Measurements from ENCODE around the gene TFIP11. TPM values are rescaled to one million over a fixed set of nuclear protein-coding genes. Genes with fewer than 3 reads are reported as not detected.

TFIP11 gene
- total RNA-seq, 2 donors from 2014 or later: 21.3 to 24.2 TPM

DNA sequence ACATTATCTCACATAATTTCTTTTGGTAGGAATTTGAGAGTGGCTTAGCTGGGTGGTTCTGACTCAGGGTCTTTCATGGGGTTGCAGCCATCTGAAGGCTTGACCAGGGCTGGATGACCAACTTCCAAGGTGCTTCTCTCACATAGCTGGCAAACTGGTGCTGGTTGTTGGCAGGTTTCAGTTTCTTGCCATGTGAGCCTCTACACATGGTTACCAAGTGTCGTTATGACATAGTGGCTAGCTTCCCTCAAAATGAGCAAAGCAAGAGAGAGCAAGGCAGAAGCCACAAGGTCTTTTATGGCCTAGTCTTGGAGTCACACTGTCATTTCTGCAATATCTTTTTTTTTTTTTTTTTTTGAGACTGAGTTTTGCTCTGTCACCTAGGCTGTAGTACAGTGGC is 4.2 kb upstream of the TFIP11 start:
- DNase-seq (ENCODE audit: low spot score): no peak
- intact Hi-C loops (cut with DNase I): loop anchor here in 1 of 2 donors (10.0 kb wide), 1 partner anchor 68 kb away; no protein-coding TSS in a partner anchor

DNA sequence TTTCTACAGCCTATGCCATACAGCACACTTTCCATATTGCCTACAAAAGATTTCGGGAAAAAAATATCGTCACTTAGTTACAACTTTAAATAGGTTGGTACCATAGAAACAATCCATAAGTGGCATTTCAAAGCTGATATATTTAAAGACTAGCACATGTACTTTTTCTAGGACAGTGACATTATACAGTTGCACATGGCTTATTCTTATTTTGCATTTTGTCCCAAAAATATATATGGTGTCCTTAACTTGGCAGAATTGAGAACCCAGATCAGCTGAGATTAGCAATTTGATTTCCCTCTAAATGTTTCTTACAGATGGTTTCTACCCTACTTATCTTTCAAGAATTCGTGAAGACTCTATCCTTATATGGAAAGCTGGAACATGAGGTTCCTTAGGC is 3.7 kb upstream of the TFIP11 start:
- intact Hi-C loops (cut with DNase I): loop anchor here in 1 of 2 donors (10.0 kb wide), 1 partner anchor 69 kb away; no protein-coding TSS in a partner anchor
- DNase-seq (ENCODE audit: low spot score): no peak

DNA sequence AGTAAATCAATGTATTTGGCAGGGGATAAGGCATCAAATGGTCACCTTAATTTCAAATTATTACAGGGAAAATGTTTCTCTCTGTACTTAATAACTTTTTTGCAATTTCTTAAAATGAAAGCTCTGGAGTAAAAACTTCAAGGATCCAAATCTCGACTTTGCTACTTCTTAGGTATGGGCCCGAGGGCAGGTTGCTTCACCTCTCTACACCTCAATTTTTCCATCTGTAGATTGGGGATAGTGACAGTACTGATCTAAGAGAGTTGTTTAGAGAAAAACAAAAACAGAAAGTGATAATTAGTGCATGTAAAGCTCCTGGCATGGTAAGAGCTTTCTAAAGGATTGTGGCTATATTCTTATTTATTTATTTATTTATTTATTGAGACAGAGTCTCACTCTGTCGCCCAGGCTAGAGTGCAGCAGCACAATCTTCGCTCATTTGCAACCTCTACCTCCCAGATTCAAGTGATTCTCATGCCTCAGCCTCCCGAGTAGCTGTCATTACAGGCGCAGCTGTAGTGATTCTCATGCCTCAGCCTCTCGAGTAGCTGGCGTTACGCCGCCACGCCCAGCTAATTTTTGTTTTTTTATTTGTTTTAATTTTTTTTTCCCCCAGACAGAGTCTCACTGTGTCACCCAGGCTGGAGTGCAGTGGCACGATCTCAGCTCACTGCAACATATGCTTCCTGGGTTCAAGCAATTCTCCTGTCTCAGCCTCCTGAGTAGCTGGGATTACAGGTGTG is 2.3 kb upstream of the TFIP11 start:
- intact Hi-C loops (cut with DNase I): loop anchor here in 1 of 2 donors (10.0 kb wide), 1 partner anchor 70 kb away; no protein-coding TSS in a partner anchor
- DNase-seq (ENCODE audit: low spot score): no peak

DNA sequence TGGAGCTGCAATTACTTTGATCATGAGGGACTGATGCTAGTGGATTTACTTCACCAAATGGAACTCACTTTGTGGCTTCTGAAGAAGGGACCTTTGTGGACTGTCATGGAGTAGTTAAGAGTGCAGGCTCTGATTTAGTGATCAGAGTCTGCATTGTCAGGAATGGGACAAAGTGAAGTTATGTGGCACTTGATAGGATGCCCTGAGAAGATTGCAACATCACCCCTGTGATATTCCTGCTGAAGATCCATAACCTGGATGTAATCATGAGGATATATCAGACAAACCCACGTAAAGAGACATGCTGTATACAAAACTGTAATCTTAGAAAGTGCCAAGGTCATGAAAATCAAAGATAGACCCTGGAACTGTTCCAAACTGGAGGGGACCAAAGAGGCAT is 1.6 kb upstream of the TFIP11 start:
- DNase-seq (ENCODE audit: low spot score): no peak
- intact Hi-C loops (cut with DNase I): loop anchor here in 1 of 2 donors (10.0 kb wide), 1 partner anchor 71 kb away; no protein-coding TSS in a partner anchor

DNA sequence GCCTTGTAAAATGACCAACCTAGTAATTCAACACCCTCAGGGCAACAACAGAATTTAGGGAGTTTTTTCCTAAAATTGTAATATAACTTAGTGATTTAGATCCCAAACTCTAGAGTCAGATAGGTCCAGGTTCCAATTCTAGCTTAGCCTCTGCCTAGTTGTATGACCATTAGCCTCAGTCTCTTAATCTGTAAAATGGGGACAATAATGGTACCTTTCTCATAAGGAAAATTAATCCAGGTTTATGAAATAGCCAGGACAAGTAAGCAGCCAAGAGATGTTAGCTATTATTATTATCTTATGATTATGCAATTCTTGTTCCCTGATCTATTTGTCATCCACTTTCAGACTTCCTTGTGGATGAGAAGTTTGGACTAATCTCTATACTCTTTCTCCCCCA is 4.1 kb downstream of the TFIP11 start:
- no peak for DNase-seq (ENCODE audit: low spot score)
- intact Hi-C loops (cut with DNase I): no loop called here

DNA sequence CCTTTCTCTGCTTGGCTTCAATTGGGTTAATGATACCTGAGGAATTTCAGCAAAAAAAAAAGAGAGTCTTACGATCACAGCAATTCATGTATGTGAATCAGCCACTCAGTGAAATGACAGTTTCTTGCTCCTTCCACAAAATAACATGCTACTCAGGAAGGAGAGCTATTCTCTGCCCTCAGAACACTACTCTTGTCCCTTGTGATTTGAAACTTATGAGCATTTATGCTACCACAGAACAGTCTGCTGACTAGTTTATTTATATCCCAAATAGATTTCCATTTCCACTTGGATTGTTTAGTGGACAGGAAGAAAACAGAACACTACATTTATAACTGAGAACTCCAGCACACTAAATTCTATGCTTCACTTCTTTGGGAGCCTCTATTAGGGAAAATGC is 8.5 kb downstream of the TFIP11 start:
- intact Hi-C loops (cut with DNase I): no loop called here
- DNase-seq (ENCODE audit: low spot score): no peak

DNA sequence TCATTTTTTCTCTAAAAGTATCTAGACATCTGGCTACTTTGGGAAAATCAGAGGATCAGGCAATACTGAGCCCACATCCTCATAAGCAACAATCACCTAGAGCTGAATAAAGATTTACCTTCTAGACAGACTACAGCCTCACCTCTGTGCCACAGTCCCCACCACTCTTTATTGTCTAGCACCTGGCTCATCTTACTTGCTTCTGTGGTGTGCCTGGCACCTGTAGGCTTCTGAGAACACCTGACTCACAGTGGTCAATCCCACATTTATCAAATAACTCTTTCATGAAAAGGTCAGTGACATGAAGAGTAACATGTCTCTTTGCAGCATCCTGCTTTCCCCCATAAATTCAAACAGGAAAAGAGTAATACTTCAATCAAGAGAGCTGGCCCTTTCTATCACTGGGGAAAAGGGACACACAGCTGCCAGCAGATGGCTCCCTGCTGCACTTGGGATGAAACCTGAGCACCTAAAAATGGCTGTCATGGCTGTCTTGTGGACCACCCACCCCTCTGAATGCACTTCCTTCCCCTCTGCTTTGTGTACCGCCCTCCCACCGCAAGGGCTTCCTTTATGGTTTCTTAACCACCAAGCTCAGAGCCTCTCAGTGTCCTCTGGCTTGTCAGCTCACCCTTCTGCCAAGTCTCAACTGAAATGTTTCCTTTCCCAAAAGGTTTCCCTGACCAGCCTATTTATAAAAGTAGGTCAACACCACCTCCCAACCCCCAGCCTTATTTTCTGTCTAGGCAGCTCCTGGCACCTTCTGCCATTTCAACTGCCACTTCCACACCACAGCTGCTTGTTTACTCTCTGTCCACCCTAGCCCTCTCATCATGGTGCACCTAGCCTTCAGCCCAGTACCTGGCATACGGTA is 9.3 kb downstream of the TFIP11 start:
- no peak for DNase-seq (ENCODE audit: low spot score)
- intact Hi-C loops (cut with DNase I): no loop called here

DNA sequence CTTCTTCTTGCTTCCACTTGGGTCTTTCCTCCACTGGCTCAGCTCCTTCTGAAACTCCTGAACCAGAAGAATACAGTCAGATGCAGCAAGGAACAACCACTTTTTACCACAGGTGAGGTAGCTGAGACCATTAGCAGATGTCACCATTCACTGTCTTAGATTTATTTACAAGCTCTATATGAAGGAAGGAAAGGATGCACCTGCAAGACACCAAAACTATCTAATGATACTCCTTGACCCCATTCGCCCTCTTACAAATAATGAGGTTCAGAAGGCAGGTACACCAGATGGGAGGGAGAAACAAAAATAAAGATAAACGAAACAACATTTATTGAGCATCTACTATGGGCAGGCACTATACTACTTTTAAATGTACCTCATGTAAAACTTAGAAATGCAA is 10.3 kb downstream of the TFIP11 start:
- DNase-seq (ENCODE audit: low spot score): no peak
- intact Hi-C loops (cut with DNase I): no loop called here

DNA sequence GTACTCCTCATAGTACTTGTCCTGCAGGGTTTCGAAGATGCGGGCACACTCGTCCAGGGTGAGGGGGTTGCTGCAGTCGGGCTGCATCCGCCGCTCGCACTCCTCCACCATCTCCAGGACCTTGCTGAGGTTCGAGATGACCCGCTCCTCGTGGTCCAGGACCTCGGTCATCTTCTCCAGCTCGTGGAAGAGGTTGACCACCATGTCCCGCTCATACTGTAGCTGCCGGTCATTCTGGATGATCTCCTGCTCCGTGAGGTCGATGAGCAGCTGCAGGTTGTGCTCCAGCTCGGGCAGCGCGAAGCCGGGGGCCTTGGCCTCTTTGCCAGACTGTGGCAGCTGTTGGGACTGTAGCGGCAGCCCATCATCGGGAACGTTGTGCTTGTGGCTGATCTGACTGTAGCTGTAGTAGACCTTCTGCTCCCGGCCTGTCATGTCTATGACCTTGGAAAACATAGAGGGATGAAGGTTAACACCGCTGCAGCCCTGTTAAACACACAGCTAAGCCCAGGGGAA is 13.0 kb downstream of the TFIP11 start:
- no peak for DNase-seq (ENCODE audit: low spot score)
- intact Hi-C loops (cut with DNase I): no loop called here

DNA sequence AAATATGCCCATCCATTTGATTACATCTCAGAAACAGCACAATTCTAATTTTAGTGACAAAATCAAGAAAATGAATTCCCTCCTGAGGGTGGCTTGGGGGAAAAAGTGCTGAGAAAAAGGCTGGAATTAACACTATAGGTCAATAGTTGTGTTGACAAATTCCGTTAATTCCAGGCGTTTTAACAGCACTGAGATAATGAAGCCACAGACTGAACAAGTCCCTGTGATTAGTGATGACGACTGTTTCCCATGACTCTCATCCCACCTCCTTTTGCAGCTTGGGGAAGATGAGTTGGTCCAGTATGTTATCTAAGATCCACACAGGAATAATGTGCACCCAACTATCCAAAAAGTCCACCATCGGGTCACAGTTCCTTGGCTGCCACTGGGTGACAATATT is 15.8 kb downstream of the TFIP11 start:
- no peak for DNase-seq (ENCODE audit: low spot score)
- intact Hi-C loops (cut with DNase I): no loop called here

DNA sequence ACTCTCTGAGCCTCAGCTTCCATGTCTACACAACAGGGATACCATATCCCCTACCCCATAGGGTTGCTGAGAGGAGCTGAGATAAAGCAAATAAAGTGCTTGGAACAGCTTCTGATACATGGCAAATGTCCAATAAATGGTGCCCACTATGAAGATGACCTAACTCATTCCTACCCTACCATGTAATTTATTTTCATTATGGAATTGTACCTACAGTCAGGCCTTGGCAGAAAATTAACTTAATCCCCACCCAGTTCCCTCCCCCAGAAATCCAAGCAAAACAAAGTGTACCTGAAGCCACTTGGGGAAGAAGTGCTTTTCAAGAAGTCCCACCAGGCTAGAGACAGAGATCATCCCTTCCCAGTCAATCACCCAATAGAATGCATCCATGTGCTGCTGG is 17.8 kb downstream of the TFIP11 start:
- DNase-seq (ENCODE audit: low spot score): no peak
- intact Hi-C loops (cut with DNase I): no loop called here

DNA sequence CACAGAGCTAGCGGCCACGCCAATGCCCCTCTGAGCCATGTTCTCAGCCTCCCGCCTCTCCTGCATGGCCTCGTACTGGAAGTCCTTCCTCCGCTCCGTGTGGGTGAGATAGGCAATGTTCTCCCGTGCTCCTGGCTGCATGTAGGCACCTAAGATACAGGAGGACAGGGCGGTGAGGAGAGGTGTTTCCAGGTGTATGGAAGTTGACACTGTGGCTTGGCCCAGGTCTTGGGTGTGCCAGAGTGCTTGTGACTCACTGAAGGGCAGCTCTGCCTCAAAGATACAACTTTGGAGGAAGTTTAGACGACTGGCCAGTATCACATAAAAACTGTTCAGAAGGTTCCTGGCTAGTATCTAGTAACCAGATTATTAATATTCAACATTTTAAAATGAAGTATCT is 20.1 kb downstream of the TFIP11 start:
- intact Hi-C loops (cut with DNase I): no loop called here
- no peak for DNase-seq (ENCODE audit: low spot score)

DNA sequence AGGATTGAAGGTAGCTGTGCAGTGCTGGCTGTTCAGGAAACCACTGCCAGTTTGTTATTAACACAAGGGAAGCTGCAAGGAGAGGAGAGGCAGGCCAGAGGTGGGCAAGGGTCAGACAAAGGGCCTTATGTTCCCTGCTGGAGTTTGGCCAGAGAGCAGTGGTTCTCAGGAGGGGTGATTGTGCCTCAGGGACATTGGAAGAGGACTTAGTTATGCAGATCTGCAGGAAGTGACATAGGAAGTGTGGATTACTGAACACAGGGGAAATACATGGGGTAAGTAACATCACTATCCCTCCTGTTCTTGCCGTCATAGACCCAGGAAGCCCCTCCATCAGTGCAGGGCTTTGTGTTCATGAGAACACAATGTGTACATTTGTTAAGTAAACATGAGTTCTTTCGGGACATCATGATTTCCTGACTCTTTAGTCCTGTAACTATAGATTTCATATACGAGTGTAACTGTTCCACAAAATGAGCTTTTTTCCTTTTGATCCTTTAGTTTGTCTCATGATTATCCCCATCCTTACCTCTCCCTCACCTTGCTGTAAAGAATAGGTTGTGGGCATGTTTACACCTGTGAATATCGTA is 22.7 kb downstream of the TFIP11 start:
- DNase-seq (ENCODE audit: low spot score): no peak
- intact Hi-C loops (cut with DNase I): no loop called here

DNA sequence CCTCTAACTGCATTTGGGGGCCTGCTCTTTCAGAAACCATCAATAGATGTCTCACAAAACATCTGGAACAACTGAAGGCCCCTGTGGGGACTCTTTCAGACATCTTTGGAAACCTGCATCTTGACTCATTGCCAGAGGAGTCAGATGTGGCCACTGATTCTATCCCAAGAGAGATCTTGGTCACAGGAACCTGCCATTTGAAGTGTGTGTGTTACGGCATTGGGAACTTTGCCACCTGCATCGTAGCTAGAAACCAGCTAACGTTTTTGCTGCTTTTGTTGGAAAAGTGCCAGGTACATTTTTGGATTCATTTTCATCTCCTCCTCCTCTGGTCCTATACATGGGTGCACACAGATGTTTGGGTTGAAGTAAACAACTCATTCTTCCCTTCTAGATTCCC is 24.3 kb downstream of the TFIP11 start:
- intact Hi-C loops (cut with DNase I): no loop called here
- DNase-seq (ENCODE audit: low spot score): no peak

DNA sequence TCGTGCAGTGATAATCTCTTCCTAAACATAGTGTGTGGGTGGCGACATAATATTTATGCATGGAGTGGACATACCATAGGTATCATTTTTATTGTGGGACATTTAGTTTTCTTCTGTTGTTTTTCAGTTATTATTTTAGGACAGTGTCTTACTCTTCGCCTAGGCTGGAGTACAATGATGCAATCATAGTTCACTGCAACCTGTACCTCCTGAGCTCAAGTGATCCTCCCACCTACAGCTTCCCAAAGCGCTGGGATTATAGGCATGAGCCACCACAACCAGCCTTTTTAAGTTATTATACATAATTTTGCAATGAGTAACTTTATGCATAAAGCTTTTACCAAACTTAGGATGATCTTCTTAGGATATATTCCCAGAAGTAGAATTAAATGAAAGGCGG is 25.9 kb downstream of the TFIP11 start:
- no peak for DNase-seq (ENCODE audit: low spot score)
- intact Hi-C loops (cut with DNase I): no loop called here

DNA sequence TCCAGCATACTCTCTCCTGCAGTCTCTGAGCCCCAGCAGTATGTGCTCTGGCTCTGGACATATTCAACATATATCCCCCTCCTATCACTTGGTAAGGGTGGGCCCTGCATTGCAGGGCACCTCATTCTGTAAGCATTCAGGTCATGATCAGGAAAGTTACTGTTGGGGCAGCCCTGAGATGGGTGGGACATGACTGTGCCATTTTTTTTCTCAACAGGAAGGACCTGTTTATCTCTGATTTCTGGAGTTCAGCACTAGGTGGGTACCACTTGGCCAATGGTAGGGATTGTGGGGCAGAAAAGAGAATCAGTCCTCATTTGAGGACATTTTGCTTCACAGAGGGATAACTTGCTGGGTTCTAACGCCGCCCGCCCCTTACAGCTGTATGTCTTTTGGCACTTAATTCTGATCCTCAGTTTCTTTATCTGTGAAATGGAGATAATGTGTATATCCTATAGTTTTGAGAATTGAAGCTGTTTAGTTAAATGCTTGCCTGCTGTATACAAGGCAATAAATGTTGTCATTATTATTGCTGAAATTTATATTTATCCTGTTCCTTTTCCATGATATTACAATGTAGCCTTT is 26.4 kb downstream of the TFIP11 start:
- no peak for DNase-seq (ENCODE audit: low spot score)
- intact Hi-C loops (cut with DNase I): no loop called here

DNA sequence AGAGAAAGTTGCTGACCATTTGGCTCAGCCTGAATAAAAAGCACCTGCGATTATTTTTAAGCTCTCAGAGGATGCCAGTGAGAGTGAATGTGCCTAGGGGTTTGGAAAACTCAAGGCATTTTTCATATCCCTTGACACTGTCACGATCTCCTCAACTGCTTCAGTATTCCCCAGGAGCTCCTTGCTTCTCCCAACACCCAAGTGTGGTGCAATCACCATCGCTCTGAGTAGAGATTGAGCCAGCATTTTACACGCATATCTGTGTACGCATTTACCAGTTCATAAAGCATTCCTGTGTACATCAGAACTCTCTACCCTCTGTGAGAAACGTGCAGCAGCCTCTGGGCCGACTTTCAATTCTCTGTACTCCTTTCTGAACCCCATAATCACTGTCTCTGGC is 27.3 kb downstream of the TFIP11 start:
- no peak for DNase-seq (ENCODE audit: low spot score)
- intact Hi-C loops (cut with DNase I): no loop called here

DNA sequence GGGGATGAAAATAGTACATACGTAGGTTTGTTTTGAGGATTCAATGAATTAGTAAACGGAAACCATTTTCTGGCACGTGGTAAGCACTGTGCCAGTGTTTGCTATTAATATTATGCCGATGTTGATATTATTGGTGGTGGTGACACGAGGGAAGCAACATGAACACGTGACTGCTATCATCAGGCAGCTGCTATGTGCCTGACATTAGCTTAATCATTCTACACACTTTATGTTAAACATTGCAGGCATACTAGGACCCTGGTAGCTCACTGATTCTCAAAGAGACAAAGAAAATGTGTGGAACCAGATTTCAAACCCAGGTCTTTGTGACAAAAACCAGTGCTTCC is 27.9 kb downstream of the TFIP11 start:
- intact Hi-C loops (cut with DNase I): no loop called here
- DNase-seq (ENCODE audit: low spot score): no peak

DNA sequence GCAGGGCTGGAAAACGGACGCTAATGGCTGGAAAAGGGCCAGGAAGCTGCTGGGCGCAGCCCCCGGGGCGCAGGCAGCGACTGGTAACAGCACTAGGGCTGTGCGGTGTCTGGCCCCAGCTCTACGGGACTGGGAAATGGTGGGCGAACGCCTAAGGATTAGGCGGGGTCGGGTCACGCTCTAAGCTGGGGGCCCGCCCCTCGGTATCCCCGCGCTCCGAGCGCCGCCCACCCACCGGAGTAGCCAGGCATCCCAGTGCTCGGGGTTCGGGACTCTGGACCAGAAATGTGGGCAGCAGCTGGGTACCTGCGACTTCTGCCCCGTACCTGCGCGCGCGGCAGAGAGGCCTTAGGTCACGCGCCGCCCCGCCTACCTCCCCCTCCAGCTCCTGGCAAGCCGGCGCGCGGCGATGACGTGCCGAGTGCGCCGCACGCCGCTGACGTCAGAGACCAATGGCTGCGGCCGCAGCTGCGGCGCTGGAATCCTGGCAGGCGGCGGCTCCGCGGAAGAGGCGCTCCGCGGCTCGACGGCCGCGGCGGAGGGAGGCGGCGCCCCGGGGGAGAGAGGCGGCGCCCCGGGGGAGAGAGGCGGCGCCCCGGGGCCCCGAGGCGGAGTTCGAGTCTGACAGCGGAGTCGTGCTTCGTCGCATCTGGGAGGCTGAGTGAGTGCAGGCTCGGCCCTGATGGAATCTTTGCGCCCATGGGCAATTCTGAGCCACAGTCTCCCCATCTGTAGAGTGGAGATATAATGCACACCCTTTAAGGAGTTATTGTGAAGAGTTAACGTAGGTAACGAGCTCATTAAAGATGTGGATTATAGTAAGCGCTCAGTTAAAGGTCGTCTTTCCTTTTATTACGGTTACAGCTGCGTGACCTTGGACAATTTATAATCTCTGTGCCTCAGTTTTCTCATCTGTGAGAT is 28.6 kb downstream of the TFIP11 start, which contains the start of the genes HPS4 and SRRD:
Gene HPS4, minus strand, starts transcription at position 345 of the 921 bp plus-strand sequence. CDS start 2,021 bp downstream, outside the sequence.
Gene SRRD, plus strand, starts transcription at position 439 of the 921 bp plus-strand sequence. Its CDS starts 14 bp downstream, at position 453.
- intact Hi-C loops (cut with DNase I): no loop called here

More for the DNA sequence above, 28.6 kb downstream of the TFIP11 start, which contains the start of the genes HPS4 and SRRD:
- DNase-seq (ENCODE audit: low spot score): peak; percentile 97

Measured in posterior vena cava (tissue), 2 donors.